Neural progenitor cell (in vitro differentiated cells): ENCODE data around the gene VOPP1. TPM values are rescaled to one million over a fixed set of nuclear protein-coding genes. Genes with fewer than 3 reads are reported as not detected.

ENCODE experiments used
- DNase-seq: peaks from one replicate; pipeline ENCODE4 v3.0.0-alpha.2; 2016; ENCODE audit warnings: low spot score
- H2AFZ ChIP-seq: fragments of 200-600 bp; sonication (generic); replicated peaks from 2 replicates; pipeline ENCODE4 v1.6.1; 2016; ENCODE audit warnings: antibody characterized with exemption
- H3F3A ChIP-seq: fragments of 200-600 bp; sonication (generic); 2 replicates; pipeline ENCODE4 v1.6.1; 2016; ENCODE audit warnings: antibody characterized with exemption, low read depth
- H3K27ac ChIP-seq: fragments of 200-600 bp; sonication (generic); 2 replicates; pipeline ENCODE4 v1.5.1; 2016; ENCODE audit warnings: mild to moderate bottlenecking
- H3K27me3 ChIP-seq: fragments of 200-600 bp; sonication (generic); 2 replicates; pipeline ENCODE4 v1.6.1; 2016; ENCODE audit warnings: mild to moderate bottlenecking, moderate library complexity
- H3K36me3 ChIP-seq: fragments of 200-600 bp; sonication (generic); 2 replicates; pipeline ENCODE4 v1.5.1; 2016
- H3K4me1 ChIP-seq: fragments of 200-600 bp; sonication (generic); 2 replicates; pipeline ENCODE4 v1.6.1; 2016; ENCODE audit warnings: mixed run types
- H3K4me2 ChIP-seq: fragments of 200-600 bp; sonication (generic); 2 replicates; pipeline ENCODE4 v1.6.1; 2016
- H3K4me3 ChIP-seq: fragments of 200-600 bp; sonication (generic); 2 replicates; pipeline ENCODE4 v1.5.1; 2016
- H3K79me2 ChIP-seq: fragments of 200-600 bp; sonication (generic); 2 replicates; pipeline ENCODE4 v1.6.1; 2016; ENCODE audit warnings: low read depth
- H3K9ac ChIP-seq: fragments of 200-600 bp; sonication (generic); 2 replicates; pipeline ENCODE4 v1.6.1; 2016
- H3K9me3 ChIP-seq: fragments of 200-600 bp; sonication (generic); 2 replicates; pipeline ENCODE4 v1.5.1; 2016; ENCODE audit warnings: low read depth
- H4K20me1 ChIP-seq: fragments of 200-600 bp; sonication (generic); 2 replicates; pipeline ENCODE4 v1.6.1; 2016; ENCODE audit warnings: low read depth
- H3K27ac Mint-ChIP-seq: 3 replicates; pipeline ENCODE4 v1.8.0; 2021; ENCODE audit warnings: mixed read lengths
- H3K27me3 Mint-ChIP-seq: 2 replicates; pipeline ENCODE4 v1.8.0; 2022; ENCODE audit warnings: low read depth, mild to moderate bottlenecking, inconsistent platforms, moderate library complexity, mixed read lengths; ENCODE audit not compliant: insufficient read depth
- H3K36me3 Mint-ChIP-seq: 3 replicates; pipeline ENCODE4 v1.8.0; 2021; ENCODE audit warnings: mixed read lengths
- H3K4me1 Mint-ChIP-seq: 3 replicates; pipeline ENCODE4 v1.8.0; 2021; ENCODE audit warnings: mixed read lengths
- H3K4me3 Mint-ChIP-seq: 3 replicates; pipeline ENCODE4 v1.8.0; 2021; ENCODE audit warnings: mild to moderate bottlenecking, moderate library complexity, mixed read lengths
- H3K9me3 Mint-ChIP-seq: 3 replicates; pipeline ENCODE4 v1.8.0; 2020; ENCODE audit warnings: mixed read lengths
- EZH2 ChIP-seq: fragments of 200-600 bp; sonication (generic); IDR thresholded peaks from 2 replicates; pipeline ENCODE4 v1.6.1; 2017; ENCODE audit warnings: antibody characterized with exemption, mild to moderate bottlenecking, moderate library complexity
- EZH2phosphoT487 ChIP-seq: fragments of 200-600 bp; sonication (generic); IDR thresholded peaks from 2 replicates; pipeline ENCODE4 v1.6.1; 2017; ENCODE audit warnings: antibody characterized with exemption
- total RNA-seq: library from RNA; depleted of rRNA; stranded (reverse); fragments of >200 nt; gene quantifications from 2 replicates; pipeline ENCODE4 v1.2.3, GENCODE V29; 2015; ENCODE audit warnings: low replicate concordance
- TF ChIP-seq, protein P1 (sequence below): fragments of 200-600 bp; sonication (generic); IDR thresholded peaks from 2 replicates; pipeline ENCODE4 v1.5.1; 2017; ENCODE audit warnings: antibody characterized with exemption, mild to moderate bottlenecking

The VOPP1 gene
- total RNA-seq, 1 donor from 2014 or later: 46.6 TPM

DNA sequence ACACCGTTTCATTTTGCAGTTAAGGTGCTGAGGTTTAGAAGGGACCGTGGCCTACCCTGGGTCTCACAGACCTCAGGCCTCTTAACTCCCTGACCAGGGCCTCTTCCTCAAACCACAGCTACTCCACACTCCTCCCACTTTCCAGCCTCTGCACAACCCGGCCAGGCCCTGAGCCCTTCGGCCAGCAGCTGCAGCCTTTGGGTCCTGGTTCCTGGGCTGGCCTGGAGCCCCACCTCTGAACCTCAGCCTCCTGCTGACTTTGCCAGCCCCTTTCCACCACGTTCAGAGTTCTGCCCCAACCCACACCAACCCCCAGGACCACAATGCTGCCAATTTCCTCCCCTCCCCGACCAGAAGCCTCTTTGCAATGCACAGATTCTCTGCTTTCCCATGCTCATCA is 84.1 kb downstream of the VOPP1 start:
- TF ChIP-seq, protein P1, sequence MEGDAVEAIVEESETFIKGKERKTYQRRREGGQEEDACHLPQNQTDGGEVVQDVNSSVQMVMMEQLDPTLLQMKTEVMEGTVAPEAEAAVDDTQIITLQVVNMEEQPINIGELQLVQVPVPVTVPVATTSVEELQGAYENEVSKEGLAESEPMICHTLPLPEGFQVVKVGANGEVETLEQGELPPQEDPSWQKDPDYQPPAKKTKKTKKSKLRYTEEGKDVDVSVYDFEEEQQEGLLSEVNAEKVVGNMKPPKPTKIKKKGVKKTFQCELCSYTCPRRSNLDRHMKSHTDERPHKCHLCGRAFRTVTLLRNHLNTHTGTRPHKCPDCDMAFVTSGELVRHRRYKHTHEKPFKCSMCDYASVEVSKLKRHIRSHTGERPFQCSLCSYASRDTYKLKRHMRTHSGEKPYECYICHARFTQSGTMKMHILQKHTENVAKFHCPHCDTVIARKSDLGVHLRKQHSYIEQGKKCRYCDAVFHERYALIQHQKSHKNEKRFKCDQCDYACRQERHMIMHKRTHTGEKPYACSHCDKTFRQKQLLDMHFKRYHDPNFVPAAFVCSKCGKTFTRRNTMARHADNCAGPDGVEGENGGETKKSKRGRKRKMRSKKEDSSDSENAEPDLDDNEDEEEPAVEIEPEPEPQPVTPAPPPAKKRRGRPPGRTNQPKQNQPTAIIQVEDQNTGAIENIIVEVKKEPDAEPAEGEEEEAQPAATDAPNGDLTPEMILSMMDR: no peak
- no peak for TF ChIP-seq EZH2
- peaks cover 24% of the 10 kb centered on the region for H3K36me3 Mint-ChIP-seq

DNA sequence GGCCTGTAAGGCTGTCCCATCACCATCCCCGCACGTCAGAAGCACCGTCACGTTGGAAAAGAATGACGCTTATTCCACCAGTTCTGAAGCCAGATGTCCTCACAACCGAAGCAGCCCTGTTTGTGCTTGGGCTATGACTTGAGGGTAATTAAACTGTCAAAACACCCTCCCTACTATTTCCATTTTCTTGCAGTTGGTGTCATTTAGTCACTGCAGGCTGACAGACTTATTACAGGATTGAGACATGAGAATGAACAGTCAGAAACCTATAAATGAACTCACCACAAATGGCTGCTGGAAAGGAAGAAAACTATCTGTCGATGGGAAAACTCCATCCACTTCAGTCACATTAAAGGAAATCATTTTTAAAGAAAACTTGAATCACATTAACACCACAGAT is 85.3 kb downstream of the VOPP1 start:
- no peaks in the 10 kb centered on the region for H4K20me1 ChIP-seq
- peaks cover 7% of the 10 kb centered on the region for H3K4me1 Mint-ChIP-seq
- no peak overlapping the region for H3K9ac ChIP-seq
- TF ChIP-seq EZH2 (no peak), EZH2phosphoT487 (no peak)
- TF ChIP-seq, protein P1: no peak
- no peak overlapping the region for H3K4me3 ChIP-seq
- no peak overlapping the region for H3K4me2 ChIP-seq
- H3K9me3 ChIP-seq: no peaks in the 10 kb centered on the region
- H2AFZ ChIP-seq: no peak overlapping the region
- H3K27me3 Mint-ChIP-seq: no peaks in the 10 kb centered on the region
- H3K27ac ChIP-seq: no peak overlapping the region
- H3K4me3 Mint-ChIP-seq: no peak overlapping the region
- DNase-seq: no peak
- H3K36me3 ChIP-seq: no peaks in the 10 kb centered on the region
- no peak overlapping the region for H3K27ac Mint-ChIP-seq
- H3F3A ChIP-seq: no peaks in the 10 kb centered on the region
- no peaks in the 10 kb centered on the region for H3K9me3 Mint-ChIP-seq
- no peaks in the 10 kb centered on the region for H3K4me1 ChIP-seq
- no peaks in the 10 kb centered on the region for H3K79me2 ChIP-seq
- no peaks in the 10 kb centered on the region for H3K27me3 ChIP-seq
- H3K36me3 Mint-ChIP-seq: peaks cover 20% of the 10 kb centered on the region

More for the DNA sequence above, 84.1 kb downstream of the VOPP1 start:
- Mint-ChIP-seq H3K4me1 (peaks cover 7% of the 10 kb centered on the region), H3K4me3 (no peak overlapping the region), H3K27ac (no peak overlapping the region), H3K9me3 (no peaks in the 10 kb centered on the region), H3K27me3 (no peaks in the 10 kb centered on the region)
- no peak overlapping the region for H3K9ac ChIP-seq
- H3K4me1 ChIP-seq: no peaks in the 10 kb centered on the region
- no peaks in the 10 kb centered on the region for H4K20me1 ChIP-seq
- no peak overlapping the region for H2AFZ ChIP-seq
- H3K79me2 ChIP-seq: no peaks in the 10 kb centered on the region
- no peak overlapping the region for H3K4me3 ChIP-seq
- H3K36me3 ChIP-seq: no peaks in the 10 kb centered on the region
- H3K27ac ChIP-seq: no peak overlapping the region
- no peak for DNase-seq
- H3K9me3 ChIP-seq: no peaks in the 10 kb centered on the region
- H3K4me2 ChIP-seq: no peak overlapping the region
- no peaks in the 10 kb centered on the region for H3K27me3 ChIP-seq
- H3F3A ChIP-seq: no peaks in the 10 kb centered on the region

DNA sequence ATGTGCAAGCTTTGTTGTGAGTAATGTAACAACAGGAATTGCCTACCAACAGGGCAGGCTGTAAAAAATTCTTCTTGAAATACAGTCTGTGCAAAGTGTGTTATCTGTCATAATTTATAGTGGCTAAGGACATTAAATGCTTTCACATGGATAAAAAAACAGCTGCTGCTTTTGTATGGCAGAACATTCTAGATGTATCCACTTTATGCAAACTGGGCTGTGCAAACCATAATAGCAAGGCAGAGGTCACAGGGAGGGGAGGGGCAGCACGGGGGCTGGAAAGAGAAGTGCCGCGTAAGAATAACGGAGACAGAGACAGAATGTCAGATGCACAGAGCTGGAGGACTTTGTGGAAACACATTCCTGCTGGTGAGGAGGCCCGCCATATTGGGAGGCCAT is 86.1 kb downstream of the VOPP1 start:
- Histone ChIP-seq H3F3A (no peaks in the 10 kb centered on the region), H3K27ac (no peak overlapping the region), H4K20me1 (no peaks in the 10 kb centered on the region), H3K4me3 (no peak overlapping the region), H3K27me3 (no peaks in the 10 kb centered on the region), H3K9me3 (no peaks in the 10 kb centered on the region), H3K9ac (no peak overlapping the region), H3K4me1 (no peaks in the 10 kb centered on the region), H3K79me2 (no peaks in the 10 kb centered on the region), H3K4me2 (no peak overlapping the region), H3K36me3 (no peaks in the 10 kb centered on the region), H2AFZ (no peak overlapping the region)
- Mint-ChIP-seq H3K4me3 (no peak overlapping the region), H3K27ac (no peak overlapping the region), H3K27me3 (no peaks in the 10 kb centered on the region), H3K4me1 (peaks cover 7% of the 10 kb centered on the region), H3K36me3 (peaks cover 17% of the 10 kb centered on the region), H3K9me3 (no peaks in the 10 kb centered on the region)
- no peak for DNase-seq
- TF ChIP-seq, protein P1: no peak
- TF ChIP-seq EZH2 (no peak), EZH2phosphoT487 (no peak)
